Stomach (tissue), 9 donors: ENCODE measurements around the gene HSPB9. TPM values are rescaled to one million over a fixed set of nuclear protein-coding genes. Genes with fewer than 3 reads are reported as not detected.
A peak's percentile ranks its signal among the peaks of the same experiment; 100 is the strongest.

Experiments used
- DNase-seq, 2 donors: peaks; one replicate each; pipeline versions ENCODE4 v3.0.0 to v3.0.0-alpha.2; 2013 to 2019
- H3K27ac ChIP-seq, 5 donors: fragments of 200-600 bp in 4 of 5; sonication (generic) in 4 of 5; one replicate each; pipeline ENCODE4 v1.5.1; 2013 to 2019; ENCODE audit warnings: mild to moderate bottlenecking in 1 of 5, moderate library complexity in 1 of 5
- H3K27me3 ChIP-seq, 3 donors: fragments of 200-600 bp; sonication (generic); one replicate each; pipeline ENCODE4 v1.5.1; 2017 to 2019; ENCODE audit warnings: mixed run types in 1 of 3
- H3K36me3 ChIP-seq, 4 donors: fragments of 200-600 bp; sonication (generic); 1 replicate in 3 of 4; 2 replicates in 1 of 4; pipeline ENCODE4 v1.5.1; 2016 to 2019
- H3K4me1 ChIP-seq, 4 donors: fragments of 200-600 bp; sonication (generic); one replicate each; pipeline ENCODE4 v1.5.1; 2016 to 2019
- H3K4me3 ChIP-seq, 4 donors: fragments of 200-600 bp; sonication (generic) in 3 of 4; one replicate each; pipeline ENCODE4 v1.5.1; 2016 to 2019; ENCODE audit warnings: mild to moderate bottlenecking in 1 of 4
- H3K9me3 ChIP-seq, 4 donors: fragments of 200-600 bp; sonication (generic); one replicate each; pipeline ENCODE4 v1.5.1; 2016 to 2019
- EP300 ChIP-seq: sonication (generic); formaldehyde crosslinking; IDR thresholded peaks from one replicate; pipeline ENCODE4 v1.6.1; 2017; ENCODE audit warnings: antibody characterized with exemption
- POLR2A ChIP-seq, 4 donors: fragments of 450-650 bp; IDR thresholded peaks; one replicate each; pipeline ENCODE4 v1.6.1; 2016; ENCODE audit warnings: antibody characterized with exemption in 4 of 4, control low read depth in 2 of 4, mild to moderate bottlenecking in 1 of 4, moderate library complexity in 1 of 4
- POLR2AphosphoS5 ChIP-seq, 3 donors: sonication (generic); formaldehyde crosslinking; IDR thresholded peaks; one replicate each; pipeline ENCODE4 v1.6.1; 2016; ENCODE audit warnings: antibody characterized with exemption in 3 of 3
- WGBS, 5 donors: extraction: QIAGEN DNeasy Blood & Tissue Kit in 3 of 5; methylation state at CpG; one replicate each; pipeline versions ENCODE4 v1.1.5 to v1.1.7; 2013 to 2018; 5-methylcytosine and 5-hydroxymethylcytosine counted together
- intact Hi-C: fragments of 100-400 bp; cut with DNase I; formaldehyde crosslinking; loops from one replicate; pipeline ENCODE4 v1.15.1; 2023; ENCODE audit warnings: low total_unique reads
- polyA plus RNA-seq, 3 donors: library from polyadenylated mRNA; stranded (reverse); fragments of 200-250 nt; gene quantifications; one replicate each; pipeline ENCODE4 v1.2.3, GENCODE V29; 2013
- total RNA-seq, 5 donors: library from RNA; depleted of rRNA; stranded (reverse); fragments of >200 nt; gene quantifications; one replicate each; pipeline versions ENCODE4 v1.1.0 to v1.2.3, GENCODE V29; 2014 to 2016
- TF ChIP-seq, protein P1 (sequence below), 7 experiments: fragments of 450-650 bp in 4 of 7; fragments of 200-600 bp in 3 of 7; sonication (generic) in 3 of 7; IDR thresholded peaks; one replicate each; pipeline ENCODE4 v1.5.1; 2016 to 2019; ENCODE audit warnings: antibody characterized with exemption in 7 of 7, control low read depth in 2 of 7, mild to moderate bottlenecking in 1 of 7
- donor health status: healthy with polysubstance abuse.
- donor health status: Bipolar disorder and iron deficiency.
- donor health status: healthy.

HSPB9 gene
- total and polyA plus RNA-seq, 8 donors: 0.25 to 0.61 (median 0.35) TPM; not detected in 5

DNA sequence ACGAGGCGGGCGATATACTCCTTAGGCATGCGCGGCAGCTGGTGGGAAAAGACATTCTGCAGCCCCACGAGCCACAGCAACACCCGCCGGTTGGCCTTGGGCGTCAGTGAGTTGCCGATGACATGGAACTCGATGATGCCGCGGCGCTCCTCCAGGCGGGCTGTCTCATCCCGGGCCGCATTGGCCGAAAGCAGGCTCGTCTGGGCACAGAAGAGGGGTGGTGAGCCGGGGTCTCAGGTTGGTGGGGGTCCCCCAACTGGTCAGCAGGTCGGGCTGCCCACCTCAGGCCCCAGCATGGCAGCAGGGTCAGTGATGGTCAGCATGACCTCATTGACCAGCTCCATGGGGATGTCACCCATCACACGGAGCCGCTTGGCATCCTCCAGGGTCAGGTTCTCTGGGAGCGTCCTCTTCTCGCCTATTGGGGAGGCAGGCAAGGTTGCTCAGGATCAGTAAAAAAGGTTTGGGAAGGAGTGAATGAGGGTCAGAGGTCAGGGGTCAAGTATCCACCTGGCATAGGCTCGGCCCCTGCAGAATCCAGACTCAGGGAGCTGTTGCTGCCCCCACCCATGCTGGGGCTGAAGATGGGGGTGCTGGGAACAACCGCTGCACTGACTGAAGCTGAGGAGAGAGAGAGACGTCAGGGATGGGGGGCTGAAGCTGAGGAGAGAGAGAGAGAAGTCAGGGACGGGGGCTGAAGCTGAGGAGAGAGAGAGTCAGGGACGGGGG is 5.0 kb upstream of the HSPB9 start:
- no peaks in the 10 kb centered on the region for H3K9me3 ChIP-seq
- 85 to 90% (median 88%) methylated on average over 18 to 30 of the region's 30 CpGs for WGBS, 5 donors
- no peak overlapping the region for H3K27ac ChIP-seq
- H3K4me3 ChIP-seq: no peak overlapping the region
- DNase-seq: no peak
- H3K4me1 ChIP-seq: peaks cover 26 to 56% (median 44%) of the 10 kb centered on the region in 4 donors
- TF ChIP-seq POLR2A (IDR thresholded peaks at IDR 0.05) (no peak), EP300 (no peak), POLR2AphosphoS5 (IDR thresholded peaks at IDR 0.05) (no peak)
- TF ChIP-seq, protein P1, sequence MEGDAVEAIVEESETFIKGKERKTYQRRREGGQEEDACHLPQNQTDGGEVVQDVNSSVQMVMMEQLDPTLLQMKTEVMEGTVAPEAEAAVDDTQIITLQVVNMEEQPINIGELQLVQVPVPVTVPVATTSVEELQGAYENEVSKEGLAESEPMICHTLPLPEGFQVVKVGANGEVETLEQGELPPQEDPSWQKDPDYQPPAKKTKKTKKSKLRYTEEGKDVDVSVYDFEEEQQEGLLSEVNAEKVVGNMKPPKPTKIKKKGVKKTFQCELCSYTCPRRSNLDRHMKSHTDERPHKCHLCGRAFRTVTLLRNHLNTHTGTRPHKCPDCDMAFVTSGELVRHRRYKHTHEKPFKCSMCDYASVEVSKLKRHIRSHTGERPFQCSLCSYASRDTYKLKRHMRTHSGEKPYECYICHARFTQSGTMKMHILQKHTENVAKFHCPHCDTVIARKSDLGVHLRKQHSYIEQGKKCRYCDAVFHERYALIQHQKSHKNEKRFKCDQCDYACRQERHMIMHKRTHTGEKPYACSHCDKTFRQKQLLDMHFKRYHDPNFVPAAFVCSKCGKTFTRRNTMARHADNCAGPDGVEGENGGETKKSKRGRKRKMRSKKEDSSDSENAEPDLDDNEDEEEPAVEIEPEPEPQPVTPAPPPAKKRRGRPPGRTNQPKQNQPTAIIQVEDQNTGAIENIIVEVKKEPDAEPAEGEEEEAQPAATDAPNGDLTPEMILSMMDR (IDR thresholded peaks at IDR 0.05): no peak
- intact Hi-C loops: loop anchor here (5.0 kb wide), 1 partner anchor 155 kb away; no protein-coding TSS in a partner anchor
- no peaks in the 10 kb centered on the region for H3K27me3 ChIP-seq
- H3K36me3 ChIP-seq: peaks cover 5 to 55% (median 45%) of the 10 kb centered on the region in 4 donors

DNA sequence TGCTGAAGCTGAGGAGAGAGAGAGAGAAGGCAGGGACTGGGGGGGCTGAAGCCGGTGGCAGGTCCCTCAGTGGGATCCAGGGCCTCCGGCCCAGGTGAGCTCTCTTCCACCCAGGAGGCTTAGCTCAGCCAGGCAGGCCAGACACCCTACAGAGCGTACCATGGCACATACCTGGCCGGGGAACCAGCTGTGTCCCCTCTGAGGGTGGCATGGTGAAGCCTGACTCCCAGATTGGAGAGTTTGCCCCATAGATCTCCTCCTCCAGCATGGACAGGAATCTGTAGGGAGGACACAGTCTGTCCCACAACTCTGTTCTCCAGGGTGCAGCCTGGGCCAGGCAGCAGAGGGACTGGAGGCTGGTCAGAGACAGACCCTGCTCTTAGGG is 4.5 kb upstream of the HSPB9 start:
- H3K4me1 ChIP-seq: peaks cover 25 to 56% (median 43%) of the 10 kb centered on the region in 4 donors
- WGBS, 5 donors: 82 to 88% (median 84%) methylated on average over 4 of the region's 4 CpGs
- TF ChIP-seq, protein P1 (IDR thresholded peaks at IDR 0.05): no peak
- TF ChIP-seq POLR2A (IDR thresholded peaks at IDR 0.05) (no peak), POLR2AphosphoS5 (IDR thresholded peaks at IDR 0.05) (no peak), EP300 (no peak)
- no peak overlapping the region for H3K4me3 ChIP-seq
- no peak for DNase-seq
- no peak overlapping the region for H3K27ac ChIP-seq
- H3K27me3 ChIP-seq: no peaks in the 10 kb centered on the region
- H3K36me3 ChIP-seq: peaks cover 5 to 55% (median 46%) of the 10 kb centered on the region in 4 donors
- intact Hi-C loops: loop anchor here (5.0 kb wide), 1 partner anchor 156 kb away; no protein-coding TSS in a partner anchor
- H3K9me3 ChIP-seq: no peaks in the 10 kb centered on the region

DNA sequence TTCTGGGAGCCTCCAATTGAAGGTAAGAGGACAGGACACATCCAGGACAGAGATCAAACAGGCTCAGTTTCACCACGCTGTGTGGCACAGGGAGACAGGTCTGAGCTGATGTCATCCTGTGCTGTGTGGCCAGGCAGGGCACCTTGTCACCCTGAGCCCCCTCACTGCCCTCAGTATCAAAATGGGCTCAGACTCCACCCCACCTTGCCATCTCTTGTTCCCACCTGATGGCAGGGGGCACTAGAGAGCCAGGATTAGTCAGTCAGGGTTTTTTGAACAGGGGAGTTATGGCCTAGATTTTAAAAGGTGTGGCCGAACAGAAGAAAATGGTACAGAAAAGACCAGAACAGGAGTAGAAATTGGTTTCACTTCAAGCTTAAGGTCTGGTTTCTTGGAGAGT is 4.1 kb upstream of the HSPB9 start:
- 52 to 76% (median 61%) methylated on average over 2 of the region's 2 CpGs for WGBS, 5 donors
- peaks cover 21 to 54% (median 39%) of the 10 kb centered on the region in 4 donors for H3K4me1 ChIP-seq
- no peaks in the 10 kb centered on the region for H3K9me3 ChIP-seq
- DNase-seq: peak; percentile 50 to 63
- intact Hi-C loops: loop anchor here (5.0 kb wide), 1 partner anchor 156 kb away; no protein-coding TSS in a partner anchor
- TF ChIP-seq POLR2A (IDR thresholded peaks at IDR 0.05): no peak
- no peak for TF ChIP-seq EP300
- TF ChIP-seq, protein P1 (IDR thresholded peaks at IDR 0.05): peak in 3 of 7 experiments; percentile 29 to 47 (median 38)
- TF ChIP-seq POLR2AphosphoS5 (IDR thresholded peaks at IDR 0.05): no peak
- no peaks in the 10 kb centered on the region for H3K27me3 ChIP-seq
- H3K36me3 ChIP-seq: peaks cover 5 to 55% (median 44%) of the 10 kb centered on the region in 4 donors
- H3K4me3 ChIP-seq: no peak overlapping the region
- no peak overlapping the region for H3K27ac ChIP-seq

DNA sequence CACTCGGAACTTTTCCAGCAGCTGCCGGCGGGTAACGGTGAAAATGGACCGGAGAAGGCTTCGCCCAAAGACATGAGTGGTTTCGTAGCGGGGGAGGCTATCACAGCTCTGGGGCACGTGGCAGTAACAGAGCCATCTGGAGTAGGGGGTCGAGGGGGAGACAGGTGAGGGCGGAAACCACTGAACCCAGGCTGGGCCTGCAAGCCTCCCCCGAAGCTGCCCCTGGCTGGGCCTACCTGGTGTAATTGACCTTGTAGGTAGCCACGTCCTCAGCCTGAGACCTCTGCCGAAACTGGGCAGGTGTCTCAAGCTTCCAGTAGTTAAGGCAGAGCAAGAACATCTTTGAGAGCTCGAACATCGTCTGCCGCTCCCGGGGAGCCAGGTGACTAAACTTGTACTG is 3.3 kb upstream of the HSPB9 start:
- no peak overlapping the region for H3K4me3 ChIP-seq
- no peaks in the 10 kb centered on the region for H3K9me3 ChIP-seq
- H3K4me1 ChIP-seq: peaks cover 21 to 53% (median 38%) of the 10 kb centered on the region in 4 donors
- H3K27me3 ChIP-seq: no peaks in the 10 kb centered on the region
- TF ChIP-seq, protein P1 (IDR thresholded peaks at IDR 0.05): no peak
- TF ChIP-seq POLR2AphosphoS5 (IDR thresholded peaks at IDR 0.05) (no peak), POLR2A (IDR thresholded peaks at IDR 0.05) (no peak), EP300 (no peak)
- peaks cover 5 to 47% (median 41%) of the 10 kb centered on the region in 4 donors for H3K36me3 ChIP-seq
- DNase-seq: no peak
- intact Hi-C loops: loop anchor here (5.0 kb wide), 1 partner anchor 157 kb away; no protein-coding TSS in a partner anchor
- 87 to 92% (median 87%) methylated on average over 16 to 18 of the region's 18 CpGs for WGBS, 5 donors
- H3K27ac ChIP-seq: no peak overlapping the region
